Type B pancreatic cell (in vitro differentiated cells): ENCODE measurements around the gene HEATR1. TPM values are rescaled to one million over a fixed set of nuclear protein-coding genes. Genes with fewer than 3 reads are reported as not detected.
A peak's percentile ranks its signal among the peaks of the same experiment; 100 is the strongest.
"Not testable (repeated sequence)": the region's sequence is repeated elsewhere in the genome, so short reads cannot be mapped to it uniquely, and the experiment has no call there.

ENCODE experiments used
- DNase-seq: peaks from one replicate; pipeline ENCODE4 v3.0.0; 2021; ENCODE audit warnings: mixed read lengths; ENCODE audit not compliant: unreplicated experiment; ENCODE audit errors: extremely low spot score
- H3K27ac Mint-ChIP-seq: 2 replicates; pipeline ENCODE4 v1.8.0; 2021; ENCODE audit warnings: mild to moderate bottlenecking, mixed read lengths
- H3K27me3 Mint-ChIP-seq: 2 replicates; pipeline ENCODE4 v1.8.0; 2021; ENCODE audit warnings: mixed read lengths
- H3K36me3 Mint-ChIP-seq: 2 replicates; pipeline ENCODE4 v1.8.0; 2021; ENCODE audit warnings: mixed read lengths
- H3K4me1 Mint-ChIP-seq: one replicate; pipeline ENCODE4 v1.8.0; 2021; ENCODE audit warnings: mixed read lengths; ENCODE audit not compliant: unreplicated experiment
- H3K4me3 Mint-ChIP-seq: 2 replicates; pipeline ENCODE4 v1.8.0; 2021; ENCODE audit warnings: mild to moderate bottlenecking, mixed read lengths
- H3K9me3 Mint-ChIP-seq: 2 replicates; pipeline ENCODE4 v1.8.0; 2021; ENCODE audit warnings: mixed read lengths
- CTCF ChIP-seq: fragments of 200-600 bp; sonication (generic); conservative IDR thresholded peaks from 2 replicates; pipeline ENCODE4 v1.5.0; 2021; ENCODE audit warnings: antibody characterized with exemption, mild to moderate bottlenecking
- total RNA-seq: library from RNA; stranded (reverse); gene quantifications from 2 replicates; pipeline ENCODE4 v1.2.1, GENCODE V29; 2021; ENCODE audit warnings: low replicate concordance

The HEATR1 gene
- total RNA-seq, 1 donor from 2014 or later = 51.5 TPM

DNA sequence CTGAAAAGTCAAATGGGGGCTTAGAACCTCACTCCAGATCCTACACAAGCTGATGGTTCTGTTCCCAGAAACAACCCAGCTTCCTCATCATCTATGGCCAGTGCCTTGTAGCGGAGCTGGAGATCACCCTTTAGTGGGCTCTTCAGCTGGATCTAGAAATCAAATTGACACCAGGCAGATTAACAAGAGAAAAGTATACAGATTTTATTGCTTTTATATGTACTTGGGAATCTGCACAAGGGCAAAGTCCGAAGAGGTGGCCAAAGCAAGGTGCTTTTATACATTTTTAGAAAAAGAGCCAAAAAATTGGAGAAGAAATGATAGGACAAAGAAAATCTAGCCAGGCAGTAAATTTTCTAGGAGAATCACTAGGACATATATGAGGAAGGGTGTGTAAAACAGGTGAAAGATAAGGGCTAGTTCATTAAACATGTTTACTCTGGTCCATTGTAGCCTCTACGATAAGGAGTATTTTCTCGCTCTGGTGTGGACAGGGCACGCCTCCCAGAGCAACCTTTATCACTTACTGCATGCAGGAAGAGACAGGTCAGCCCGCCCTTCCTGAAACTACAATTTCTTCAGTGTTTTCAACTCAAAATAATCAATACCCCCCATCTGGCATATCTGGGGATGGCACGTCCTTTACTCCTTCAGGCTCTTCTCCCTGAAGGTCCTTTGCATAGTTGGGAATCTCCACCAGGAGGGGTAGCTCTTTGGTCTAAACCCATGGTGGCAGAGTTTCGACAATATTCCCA, 94.5 kb downstream of the HEATR1 start:
- TF ChIP-seq CTCF = no peak
- peaks cover 11% of the 10 kb centered on the region for H3K4me1 Mint-ChIP-seq
- no peaks in the 10 kb centered on the region for H3K9me3 Mint-ChIP-seq
- H3K27me3 Mint-ChIP-seq = no peaks in the 10 kb centered on the region
- no peak overlapping the region for H3K4me3 Mint-ChIP-seq
- DNase-seq = no peak
- no peak overlapping the region for H3K27ac Mint-ChIP-seq
- H3K36me3 Mint-ChIP-seq = no peaks in the 10 kb centered on the region

GRCh38 chr1:236509203-236509602, 95.1 kb downstream of the HEATR1 start:
- H3K9me3 Mint-ChIP-seq = no peaks in the 10 kb centered on the region
- no peaks in the 10 kb centered on the region for H3K27me3 Mint-ChIP-seq
- DNase-seq = no peak
- no peak overlapping the region for H3K27ac Mint-ChIP-seq
- no peak for TF ChIP-seq CTCF
- no peaks in the 10 kb centered on the region for H3K36me3 Mint-ChIP-seq
- no peak overlapping the region for H3K4me3 Mint-ChIP-seq
- H3K4me1 Mint-ChIP-seq = peaks cover 11% of the 10 kb centered on the region

GRCh38 chr1:236508593-236509027, 95.7 kb downstream of the HEATR1 start:
- Mint-ChIP-seq H3K4me1 (peaks cover 11% of the 10 kb centered on the region), H3K4me3 (no peak overlapping the region), H3K36me3 (no peaks in the 10 kb centered on the region), H3K9me3 (no peaks in the 10 kb centered on the region), H3K27me3 (no peaks in the 10 kb centered on the region), H3K27ac (no peak overlapping the region)
- TF ChIP-seq CTCF = no peak
- no peak for DNase-seq

DNA sequence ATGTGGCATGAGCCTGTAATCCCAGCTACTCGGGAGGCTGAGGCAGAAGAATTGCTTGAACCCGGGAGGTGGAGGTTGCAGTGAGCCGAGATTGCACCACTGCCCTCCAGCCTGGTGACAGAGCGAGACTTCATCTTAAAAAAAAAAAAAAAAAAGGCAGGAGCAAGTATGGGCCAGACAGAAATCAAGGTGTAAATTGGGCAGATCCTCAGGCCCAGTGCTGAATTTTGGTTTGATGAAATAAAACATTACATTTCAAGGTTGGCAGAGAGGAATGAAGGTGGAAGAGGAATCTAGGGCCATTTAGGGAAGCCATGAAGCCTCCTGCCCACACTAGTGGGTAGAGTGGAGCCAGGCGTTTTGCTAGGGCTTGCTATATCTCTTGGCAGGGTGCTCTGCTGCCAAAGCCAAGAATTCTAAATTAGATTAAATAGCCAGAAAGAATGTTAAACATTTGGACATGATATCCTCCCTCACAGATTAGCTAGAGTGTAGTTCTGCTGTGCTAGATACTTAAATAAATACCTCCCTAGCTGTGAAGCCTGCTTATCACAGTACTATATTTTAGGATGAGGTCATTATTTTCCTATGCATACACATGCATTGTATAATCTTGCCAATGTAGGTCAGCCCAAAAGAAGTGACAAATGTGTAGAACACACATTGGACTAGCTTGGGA, 97.2 kb downstream of the HEATR1 start:
- Mint-ChIP-seq H3K27me3 (no peaks in the 10 kb centered on the region), H3K27ac (peak overlapping the region; percentile 74), H3K4me3 (no peak overlapping the region), H3K9me3 (no peaks in the 10 kb centered on the region), H3K4me1 (peaks cover 21% of the 10 kb centered on the region), H3K36me3 (no peaks in the 10 kb centered on the region)
- DNase-seq = no peak
- TF ChIP-seq CTCF = no peak

DNA sequence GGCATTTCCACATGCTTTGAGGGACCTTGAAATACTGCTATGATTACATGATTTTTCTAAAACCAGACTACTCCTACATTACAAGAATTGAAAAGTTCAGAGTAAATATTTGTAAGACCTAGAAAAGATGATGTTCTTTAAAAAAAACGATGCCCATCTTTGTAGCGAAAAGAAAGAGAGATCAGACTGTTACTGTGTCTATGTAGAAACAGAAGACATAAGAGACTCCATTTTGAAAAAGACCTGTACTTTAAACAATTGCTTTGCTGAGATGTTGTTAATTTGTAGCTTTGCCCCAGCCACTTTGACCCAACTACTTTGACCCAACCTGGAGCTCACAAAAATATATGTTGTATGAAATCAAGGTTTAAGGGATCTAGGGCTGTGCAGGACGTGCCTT, 100.0 kb downstream of the HEATR1 start:
- H3K27me3 Mint-ChIP-seq, H3K9me3 Mint-ChIP-seq, H3K36me3 Mint-ChIP-seq, DNase-seq: not testable (repeated sequence)
- Mint-ChIP-seq H3K4me1 (peaks cover 21% of the 10 kb centered on the region), H3K27ac (peak overlapping the region; percentile 99), H3K4me3 (peak overlapping the region; percentile 17)

GRCh38 chr1:236502972-236503639, 101.2 kb downstream of the HEATR1 start:
- H3K9me3 Mint-ChIP-seq = no peaks in the 10 kb centered on the region
- H3K27ac Mint-ChIP-seq = peak overlapping the region; percentile 99
- TF ChIP-seq CTCF = no peak
- H3K4me3 Mint-ChIP-seq = peak overlapping the region; percentile 84
- DNase-seq = no peak
- H3K36me3 Mint-ChIP-seq = no peaks in the 10 kb centered on the region
- peaks cover 18% of the 10 kb centered on the region for H3K4me1 Mint-ChIP-seq
- H3K27me3 Mint-ChIP-seq = no peaks in the 10 kb centered on the region
